HepG2 (cell line): ENCODE measurements around the gene HYAL2. TPM values are rescaled to one million over a fixed set of nuclear protein-coding genes. Genes with fewer than 3 reads are reported as not detected.

Experiments
- CHCHD3 ChIP-seq: sonication (generic); formaldehyde crosslinking; IDR thresholded peaks from 2 replicates; pipeline ENCODE4 v1.8.0; 2022; ENCODE audit warnings: mild to moderate bottlenecking, missing genetic modification reagents, moderate library complexity
- GLI4 ChIP-seq: sonication (generic); formaldehyde crosslinking; IDR thresholded peaks from 2 replicates; pipeline ENCODE4 v1.5.1; 2020; ENCODE audit warnings: missing genetic modification reagents, mild to moderate bottlenecking, moderate library complexity, borderline replicate concordance
- HDAC2 ChIP-seq: sonication (generic); formaldehyde crosslinking; IDR thresholded peaks from 2 replicates; pipeline ENCODE4 v1.4.0; 2020; ENCODE audit warnings: missing genetic modification reagents
- JUND ChIP-seq: sonication (generic); formaldehyde crosslinking; IDR thresholded peaks from 2 replicates; pipeline ENCODE4 v1.8.0; 2022; ENCODE audit warnings: mild to moderate bottlenecking, missing genetic modification reagents
- KDM3A ChIP-seq: IDR thresholded peaks from 2 replicates; pipeline ENCODE4 v1.6.1; 2018; ENCODE audit warnings: low read depth, missing compliant biosample characterization
- KDM4B ChIP-seq: sonication (generic); formaldehyde crosslinking; IDR thresholded peaks from 2 replicates; pipeline ENCODE4 v1.4.0; 2020; ENCODE audit warnings: missing genetic modification reagents
- NAIF1 ChIP-seq: sonication (generic); formaldehyde crosslinking; IDR thresholded peaks from 2 replicates; pipeline ENCODE4 v1.5.0; 2020; ENCODE audit warnings: mild to moderate bottlenecking, missing genetic modification reagents, borderline replicate concordance
- PRDM15 ChIP-seq: sonication (generic); formaldehyde crosslinking; IDR thresholded peaks from 2 replicates; pipeline ENCODE4 v1.4.0; 2020; ENCODE audit warnings: missing genetic modification reagents
- REL ChIP-seq: sonication (generic); formaldehyde crosslinking; conservative IDR thresholded peaks from 2 replicates; pipeline ENCODE4 v1.8.0; 2022; ENCODE audit warnings: mild to moderate bottlenecking, missing genetic modification reagents, moderate library complexity
- ZBTB7B ChIP-seq: sonication (generic); formaldehyde crosslinking; IDR thresholded peaks from 2 replicates; pipeline ENCODE4 v1.4.0; 2020; ENCODE audit warnings: missing genetic modification reagents
- ZNF264 ChIP-seq: sonication (generic); formaldehyde crosslinking; IDR thresholded peaks from 2 replicates; pipeline ENCODE4 v1.4.0; 2020; ENCODE audit warnings: missing genetic modification reagents
- ZNF547 ChIP-seq: sonication (generic); formaldehyde crosslinking; IDR thresholded peaks from 2 replicates; pipeline ENCODE4 v1.5.1; 2020; ENCODE audit warnings: mild to moderate bottlenecking, missing genetic modification reagents
- ZNF549 ChIP-seq: sonication (generic); formaldehyde crosslinking; IDR thresholded peaks from 2 replicates; pipeline ENCODE4 v1.5.0; 2020; ENCODE audit warnings: missing genetic modification reagents
- ZNF567 ChIP-seq: sonication (generic); formaldehyde crosslinking; IDR thresholded peaks from 2 replicates; pipeline ENCODE4 v1.8.1; 2023; ENCODE audit warnings: mild to moderate bottlenecking, missing genetic modification reagents, borderline replicate concordance
- ZNF619 ChIP-seq: sonication (generic); formaldehyde crosslinking; IDR thresholded peaks from 2 replicates; pipeline ENCODE4 v1.4.0; 2020; ENCODE audit warnings: mild to moderate bottlenecking, missing genetic modification reagents
- ZNF670 ChIP-seq: sonication (generic); formaldehyde crosslinking; IDR thresholded peaks from 2 replicates; pipeline ENCODE4 v1.8.0; 2022; ENCODE audit warnings: mild to moderate bottlenecking, missing genetic modification reagents, borderline replicate concordance
- ZNF772 ChIP-seq: sonication (generic); formaldehyde crosslinking; IDR thresholded peaks from 2 replicates; pipeline ENCODE4 v1.5.0; 2020; ENCODE audit warnings: mild to moderate bottlenecking, missing genetic modification reagents
- polyA plus RNA-seq, 8 experiments: library from polyadenylated mRNA; depleted of rRNA in 3 of 8; stranded (reverse) in 7 of 8; unstranded in 1 of 8; fragments of >200 nt; fragmentation: Illumina TruSeq in 4 of 8; extraction: Trizol in 4 of 8; gene quantifications; 2 replicates each; pipeline versions ENCODE4 v1.2.1 to v1.2.3, GENCODE V29; 2011 to 2016; ENCODE audit warnings: low read depth in 4 of 8, missing spikeins in 1 of 8, mixed read lengths in 1 of 8; ENCODE audit not compliant: insufficient read depth in 1 of 8
- total RNA-seq, 5 experiments: library from RNA; depleted of rRNA; stranded (reverse); fragments of >200 nt; fragmentation: Illumina TruSeq; extraction: Trizol; gene quantifications; 2 replicates each; pipeline ENCODE4 v1.2.3, GENCODE V29; 2016; ENCODE audit warnings: low read depth in 1 of 5
- TF ChIP-seq, protein P1 (sequence below): sonication (generic); formaldehyde crosslinking; IDR thresholded peaks from 2 replicates; pipeline ENCODE4 v1.4.0; 2020; ENCODE audit warnings: missing genetic modification reagents
- TF ChIP-seq, protein P2 (sequence below): sonication (generic); formaldehyde crosslinking; IDR thresholded peaks from 2 replicates; pipeline ENCODE4 v1.4.0; 2020; ENCODE audit warnings: mild to moderate bottlenecking, missing genetic modification reagents

HYAL2 gene
- total and polyA plus RNA-seq, 2 of the 13 experiments (the other 11 are each of a cell fraction or from before 2014, with no cell fraction given) = 76.2 to 102 TPM

DNA sequence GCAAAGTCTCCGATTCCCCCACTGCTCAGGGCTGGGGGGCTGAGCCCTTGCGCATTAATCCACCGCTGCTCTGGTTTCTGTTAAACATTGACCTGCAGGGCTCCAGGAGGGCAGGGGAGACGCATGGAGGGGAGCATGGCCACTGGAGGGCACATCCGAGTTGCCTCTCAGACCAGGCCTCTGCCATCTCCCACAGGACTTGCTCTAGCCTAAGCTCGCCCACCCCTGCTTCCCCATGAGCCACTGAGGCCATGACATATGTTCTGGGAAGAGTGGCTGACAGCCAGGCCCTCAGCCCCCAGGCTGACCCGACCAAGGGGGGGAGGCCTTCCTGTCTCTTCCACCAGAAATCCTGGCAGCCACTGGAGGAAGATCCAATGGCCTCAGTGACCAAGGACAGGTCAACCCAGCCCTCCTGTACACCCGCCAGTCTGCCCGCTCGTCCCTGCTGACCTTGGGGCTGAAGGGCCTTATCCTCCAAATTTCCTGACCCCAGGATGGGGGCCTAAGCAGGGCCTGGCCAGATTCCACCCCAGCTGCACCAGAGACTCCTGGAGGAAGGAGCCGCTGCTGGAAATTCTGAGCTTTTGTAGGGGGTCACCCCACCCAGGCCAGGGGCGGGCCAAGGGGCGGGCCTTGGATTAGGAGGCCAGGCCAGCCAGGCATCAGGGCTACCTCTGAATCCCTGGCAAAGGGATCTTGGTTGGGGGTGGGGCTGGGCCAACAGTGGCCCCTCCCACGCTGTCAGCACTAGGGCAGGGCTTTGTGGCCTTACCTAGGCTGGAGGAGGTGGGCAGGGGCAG lies 19.3 kb downstream of the HYAL2 start, which contains the start of gene HYAL1 (continued):
- TF ChIP-seq KDM4B (0 out of 2 replicates have a peak, but pooled peaks have one; percentile 28), ZNF772 (peak; percentile 66; the same call in 1 of the 2 replicates), ZNF264 (CRISPR knock-in tag) (no peak), JUND (CRISPR knock-in tag) (peak; percentile 65; the same call in 1 of the 2 replicates), NAIF1 (peak; percentile 95), GLI4 (CRISPR knock-in tag) (peak; percentile 85; the same call in 1 of the 2 replicates), ZNF670 (CRISPR knock-in tag) (peak; percentile 91; the same call in 1 of the 2 replicates), PRDM15 (CRISPR knock-in tag) (peak; percentile 31; the same call in 1 of the 2 replicates), ZNF619 (CRISPR knock-in tag) (no peak), ZNF547 (CRISPR knock-in tag) (peak; percentile 82), ZNF549 (no peak), ZNF567 (CRISPR knock-in tag) (no peak), ZBTB7B (peak; percentile 74), HDAC2 (peak; percentile 43; the same call in 1 of the 2 replicates), CHCHD3 (CRISPR knock-in tag) (peak; percentile 72), KDM3A (CRISPR knock-in tag) (no peak; the same call in 1 of the 2 replicates), REL (CRISPR knock-in tag) (no peak)
- TF ChIP-seq, protein P1, sequence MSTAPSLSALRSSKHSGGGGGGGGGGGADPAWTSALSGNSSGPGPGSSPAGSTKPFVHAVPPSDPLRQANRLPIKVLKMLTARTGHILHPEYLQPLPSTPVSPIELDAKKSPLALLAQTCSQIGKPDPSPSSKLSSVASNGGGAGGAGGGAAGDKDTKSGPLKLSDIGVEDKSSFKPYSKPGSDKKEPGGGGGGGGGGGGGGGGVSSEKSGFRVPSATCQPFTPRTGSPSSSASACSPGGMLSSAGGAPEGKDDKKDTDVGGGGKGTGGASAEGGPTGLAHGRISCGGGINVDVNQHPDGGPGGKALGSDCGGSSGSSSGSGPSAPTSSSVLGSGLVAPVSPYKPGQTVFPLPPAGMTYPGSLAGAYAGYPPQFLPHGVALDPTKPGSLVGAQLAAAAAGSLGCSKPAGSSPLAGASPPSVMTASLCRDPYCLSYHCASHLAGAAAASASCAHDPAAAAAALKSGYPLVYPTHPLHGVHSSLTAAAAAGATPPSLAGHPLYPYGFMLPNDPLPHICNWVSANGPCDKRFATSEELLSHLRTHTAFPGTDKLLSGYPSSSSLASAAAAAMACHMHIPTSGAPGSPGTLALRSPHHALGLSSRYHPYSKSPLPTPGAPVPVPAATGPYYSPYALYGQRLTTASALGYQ (CRISPR knock-in tag) = peak; percentile 49
- TF ChIP-seq, protein P2, sequence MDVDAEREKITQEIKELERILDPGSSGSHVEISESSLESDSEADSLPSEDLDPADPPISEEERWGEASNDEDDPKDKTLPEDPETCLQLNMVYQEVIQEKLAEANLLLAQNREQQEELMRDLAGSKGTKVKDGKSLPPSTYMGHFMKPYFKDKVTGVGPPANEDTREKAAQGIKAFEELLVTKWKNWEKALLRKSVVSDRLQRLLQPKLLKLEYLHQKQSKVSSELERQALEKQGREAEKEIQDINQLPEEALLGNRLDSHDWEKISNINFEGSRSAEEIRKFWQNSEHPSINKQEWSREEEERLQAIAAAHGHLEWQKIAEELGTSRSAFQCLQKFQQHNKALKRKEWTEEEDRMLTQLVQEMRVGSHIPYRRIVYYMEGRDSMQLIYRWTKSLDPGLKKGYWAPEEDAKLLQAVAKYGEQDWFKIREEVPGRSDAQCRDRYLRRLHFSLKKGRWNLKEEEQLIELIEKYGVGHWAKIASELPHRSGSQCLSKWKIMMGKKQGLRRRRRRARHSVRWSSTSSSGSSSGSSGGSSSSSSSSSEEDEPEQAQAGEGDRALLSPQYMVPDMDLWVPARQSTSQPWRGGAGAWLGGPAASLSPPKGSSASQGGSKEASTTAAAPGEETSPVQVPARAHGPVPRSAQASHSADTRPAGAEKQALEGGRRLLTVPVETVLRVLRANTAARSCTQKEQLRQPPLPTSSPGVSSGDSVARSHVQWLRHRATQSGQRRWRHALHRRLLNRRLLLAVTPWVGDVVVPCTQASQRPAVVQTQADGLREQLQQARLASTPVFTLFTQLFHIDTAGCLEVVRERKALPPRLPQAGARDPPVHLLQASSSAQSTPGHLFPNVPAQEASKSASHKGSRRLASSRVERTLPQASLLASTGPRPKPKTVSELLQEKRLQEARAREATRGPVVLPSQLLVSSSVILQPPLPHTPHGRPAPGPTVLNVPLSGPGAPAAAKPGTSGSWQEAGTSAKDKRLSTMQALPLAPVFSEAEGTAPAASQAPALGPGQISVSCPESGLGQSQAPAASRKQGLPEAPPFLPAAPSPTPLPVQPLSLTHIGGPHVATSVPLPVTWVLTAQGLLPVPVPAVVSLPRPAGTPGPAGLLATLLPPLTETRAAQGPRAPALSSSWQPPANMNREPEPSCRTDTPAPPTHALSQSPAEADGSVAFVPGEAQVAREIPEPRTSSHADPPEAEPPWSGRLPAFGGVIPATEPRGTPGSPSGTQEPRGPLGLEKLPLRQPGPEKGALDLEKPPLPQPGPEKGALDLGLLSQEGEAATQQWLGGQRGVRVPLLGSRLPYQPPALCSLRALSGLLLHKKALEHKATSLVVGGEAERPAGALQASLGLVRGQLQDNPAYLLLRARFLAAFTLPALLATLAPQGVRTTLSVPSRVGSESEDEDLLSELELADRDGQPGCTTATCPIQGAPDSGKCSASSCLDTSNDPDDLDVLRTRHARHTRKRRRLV = peak; percentile 61; the same call in 1 of the 2 replicates
